ENCODE data around the gene THEM5.

The THEM5 gene

DNA sequence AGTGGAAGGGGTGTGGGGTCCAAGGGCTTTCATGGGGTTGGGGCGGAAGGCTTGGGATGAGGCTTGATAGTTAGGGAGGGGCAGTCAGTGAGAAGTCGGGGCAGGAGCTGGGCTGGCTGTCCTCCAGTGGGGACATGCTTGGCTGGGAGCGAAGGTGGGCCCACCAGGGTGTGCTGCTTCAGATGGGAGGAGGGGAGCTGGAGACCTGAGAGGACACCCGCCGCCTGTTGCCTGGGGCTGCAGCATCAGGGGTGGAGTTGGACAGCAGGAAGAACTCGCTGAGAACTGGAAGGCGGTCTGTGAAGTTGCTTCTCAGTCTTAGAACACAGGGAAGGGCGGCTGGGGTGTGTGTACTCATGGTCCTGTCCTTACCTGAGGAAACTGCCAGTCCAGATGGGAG is 1.6 kb downstream of the THEM5 start:
- TF ChIP-seq POLR2A (IDR thresholded peaks at IDR 0.05; ENCODE audit: extremely low read depth, insufficient read length) (no peak), MYC (IDR thresholded peaks at IDR 0.05; ENCODE audit: low read depth, low read length) (no peak)
- TF ChIP-seq, protein P1, sequence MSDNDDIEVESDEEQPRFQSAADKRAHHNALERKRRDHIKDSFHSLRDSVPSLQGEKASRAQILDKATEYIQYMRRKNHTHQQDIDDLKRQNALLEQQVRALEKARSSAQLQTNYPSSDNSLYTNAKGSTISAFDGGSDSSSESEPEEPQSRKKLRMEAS (IDR thresholded peaks at IDR 0.05; ENCODE audit: low read depth, low read length) = no peak
- TF ChIP-seq, protein P2, sequence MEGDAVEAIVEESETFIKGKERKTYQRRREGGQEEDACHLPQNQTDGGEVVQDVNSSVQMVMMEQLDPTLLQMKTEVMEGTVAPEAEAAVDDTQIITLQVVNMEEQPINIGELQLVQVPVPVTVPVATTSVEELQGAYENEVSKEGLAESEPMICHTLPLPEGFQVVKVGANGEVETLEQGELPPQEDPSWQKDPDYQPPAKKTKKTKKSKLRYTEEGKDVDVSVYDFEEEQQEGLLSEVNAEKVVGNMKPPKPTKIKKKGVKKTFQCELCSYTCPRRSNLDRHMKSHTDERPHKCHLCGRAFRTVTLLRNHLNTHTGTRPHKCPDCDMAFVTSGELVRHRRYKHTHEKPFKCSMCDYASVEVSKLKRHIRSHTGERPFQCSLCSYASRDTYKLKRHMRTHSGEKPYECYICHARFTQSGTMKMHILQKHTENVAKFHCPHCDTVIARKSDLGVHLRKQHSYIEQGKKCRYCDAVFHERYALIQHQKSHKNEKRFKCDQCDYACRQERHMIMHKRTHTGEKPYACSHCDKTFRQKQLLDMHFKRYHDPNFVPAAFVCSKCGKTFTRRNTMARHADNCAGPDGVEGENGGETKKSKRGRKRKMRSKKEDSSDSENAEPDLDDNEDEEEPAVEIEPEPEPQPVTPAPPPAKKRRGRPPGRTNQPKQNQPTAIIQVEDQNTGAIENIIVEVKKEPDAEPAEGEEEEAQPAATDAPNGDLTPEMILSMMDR (IDR thresholded peaks at IDR 0.05; ENCODE audit: low read depth, low read length) = no peak
- no peak for DNase-seq (ENCODE audit: low read depth)
- H3K4me3 ChIP-seq (ENCODE audit: low read depth, low read length) = no peak overlapping the region

DNA sequence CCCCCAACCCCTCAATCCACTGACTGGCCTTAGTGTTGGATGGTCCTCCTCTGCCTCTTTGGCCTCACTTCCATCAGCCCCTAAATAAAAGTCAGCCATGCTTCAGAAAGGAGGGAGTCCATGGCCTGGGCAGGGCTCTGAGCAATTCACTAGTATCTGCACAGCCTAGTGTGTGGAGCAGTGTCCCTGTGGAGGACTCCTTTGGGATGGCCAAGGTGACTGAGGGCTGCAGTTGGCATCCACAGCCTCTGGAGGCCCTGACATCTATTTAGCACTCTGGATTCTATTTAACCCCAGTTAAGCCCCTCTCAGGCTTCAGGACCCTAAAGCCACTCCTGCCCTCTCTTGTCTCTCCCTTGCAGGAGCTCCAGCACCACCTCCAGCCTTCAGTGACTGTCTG is 3.6 kb downstream of the THEM5 start:
- H3K4me3 ChIP-seq (ENCODE audit: low read depth, low read length) = no peak overlapping the region
- TF ChIP-seq, protein P2 (IDR thresholded peaks at IDR 0.05; ENCODE audit: low read depth, low read length) = no peak
- TF ChIP-seq MYC (IDR thresholded peaks at IDR 0.05; ENCODE audit: low read depth, low read length) (no peak), POLR2A (IDR thresholded peaks at IDR 0.05; ENCODE audit: extremely low read depth, insufficient read length) (no peak)
- TF ChIP-seq, protein P1 (IDR thresholded peaks at IDR 0.05; ENCODE audit: low read depth, low read length) = no peak
- no peak for DNase-seq (ENCODE audit: low read depth)

DNA sequence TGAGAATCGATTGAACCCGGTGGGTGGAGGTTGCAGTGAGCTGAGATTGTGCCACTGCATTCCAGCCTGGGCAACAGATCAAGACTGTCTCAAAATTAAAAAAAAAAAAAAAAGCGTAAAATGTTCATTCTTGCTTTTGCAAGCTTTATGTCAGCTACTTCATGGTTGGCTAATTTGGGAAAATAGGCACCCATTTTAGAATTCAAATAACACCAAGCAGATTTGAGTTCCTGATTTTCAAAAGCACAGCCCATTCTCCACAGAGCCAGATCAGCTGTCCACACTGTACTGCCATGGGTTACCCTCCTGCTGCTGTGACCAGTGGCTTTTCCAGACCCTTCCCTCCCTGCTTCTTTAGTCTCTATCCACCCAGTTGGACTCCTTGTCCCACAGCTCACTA is 4.4 kb downstream of the THEM5 start:
- no peak for DNase-seq (ENCODE audit: low read depth)
- no peak overlapping the region for H3K4me3 ChIP-seq (ENCODE audit: low read depth, low read length)
- TF ChIP-seq, protein P1 (IDR thresholded peaks at IDR 0.05; ENCODE audit: low read depth, low read length) = no peak
- TF ChIP-seq, protein P2 (IDR thresholded peaks at IDR 0.05; ENCODE audit: low read depth, low read length) = no peak
- TF ChIP-seq MYC (IDR thresholded peaks at IDR 0.05; ENCODE audit: low read depth, low read length) (no peak), POLR2A (IDR thresholded peaks at IDR 0.05; ENCODE audit: extremely low read depth, insufficient read length) (no peak)

DNA sequence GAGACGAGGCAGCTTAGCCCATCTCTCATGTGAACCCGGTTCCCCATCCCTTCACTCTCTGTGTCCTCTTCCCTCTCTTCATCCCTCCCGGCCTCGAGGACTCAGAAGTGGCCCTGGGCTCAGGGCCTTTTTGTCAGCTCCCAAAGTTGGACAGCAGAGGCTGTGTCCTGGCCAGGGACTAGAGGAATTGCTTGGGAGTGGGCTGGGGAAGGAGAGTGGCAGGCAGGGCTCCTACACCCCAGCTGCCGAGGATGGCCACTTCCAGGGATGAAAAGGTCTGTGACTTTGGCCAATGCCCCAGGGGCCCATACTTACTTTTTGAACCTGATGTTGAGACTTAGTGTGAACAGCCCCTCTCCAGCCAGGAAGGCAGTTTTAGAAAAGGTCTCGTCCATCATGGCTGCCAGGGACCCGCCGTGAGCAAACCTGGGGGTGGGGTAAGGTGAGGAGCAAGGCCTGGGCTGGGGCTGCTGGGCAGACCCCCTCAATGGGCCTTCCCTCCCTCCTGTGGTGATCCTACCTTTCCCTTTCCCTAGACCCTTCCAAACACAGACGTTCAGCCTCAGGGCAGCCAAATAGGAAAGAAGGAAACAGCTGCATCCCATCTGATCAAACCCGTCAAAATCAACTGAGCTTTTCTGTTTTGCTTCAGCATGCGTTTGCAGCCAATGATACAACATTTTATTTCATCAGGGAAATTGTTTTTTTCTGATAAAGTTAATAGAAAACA is 5.5 kb downstream of the THEM5 start:
- TF ChIP-seq, protein P1 (IDR thresholded peaks at IDR 0.05; ENCODE audit: low read depth, low read length) = no peak
- TF ChIP-seq MYC (IDR thresholded peaks at IDR 0.05; ENCODE audit: low read depth, low read length) (no peak), POLR2A (IDR thresholded peaks at IDR 0.05; ENCODE audit: extremely low read depth, insufficient read length) (no peak)
- TF ChIP-seq, protein P2 (IDR thresholded peaks at IDR 0.05; ENCODE audit: low read depth, low read length) = no peak
- no peak for DNase-seq (ENCODE audit: low read depth)
- no peak overlapping the region for H3K4me3 ChIP-seq (ENCODE audit: low read depth, low read length)

DNA sequence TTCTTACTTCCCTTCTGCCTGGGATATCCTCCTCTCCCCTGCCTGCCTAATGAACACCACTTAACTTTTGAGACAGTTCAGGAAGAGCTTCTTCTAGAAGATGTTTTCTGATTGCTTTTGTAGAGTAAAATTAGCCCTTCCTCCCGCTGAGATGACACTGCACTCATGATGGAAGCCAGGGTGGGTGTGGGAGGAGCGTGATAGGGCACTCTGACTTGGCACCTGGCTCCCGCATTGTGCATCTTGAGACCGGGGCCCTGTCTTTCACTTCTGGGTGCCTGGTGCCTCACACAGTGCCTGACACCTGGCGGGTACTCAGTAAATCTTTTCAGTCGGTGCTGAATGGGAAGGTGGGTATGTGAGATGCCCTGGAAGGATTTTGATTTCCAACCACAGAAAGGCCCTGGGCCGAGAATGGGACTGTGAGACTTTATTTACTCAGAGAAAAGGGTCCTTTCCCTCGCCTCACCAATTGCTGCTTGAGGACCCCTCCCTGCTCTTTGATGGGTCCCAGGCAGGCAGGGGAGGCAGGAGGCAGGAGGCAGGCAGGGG is 6.8 kb downstream of the THEM5 start:
- TF ChIP-seq POLR2A (IDR thresholded peaks at IDR 0.05; ENCODE audit: extremely low read depth, insufficient read length) = no peak
- no peak for TF ChIP-seq MYC (IDR thresholded peaks at IDR 0.05; ENCODE audit: low read depth, low read length)
- TF ChIP-seq, protein P2 (IDR thresholded peaks at IDR 0.05; ENCODE audit: low read depth, low read length) = no peak
- TF ChIP-seq, protein P1 (IDR thresholded peaks at IDR 0.05; ENCODE audit: low read depth, low read length) = no peak
- DNase-seq (ENCODE audit: low read depth) = no peak
- no peak overlapping the region for H3K4me3 ChIP-seq (ENCODE audit: low read depth, low read length)
